Measurements from ENCODE around the gene KCNH1. TPM values are rescaled to one million over a fixed set of nuclear protein-coding genes. Genes with fewer than 3 reads are reported as not detected.

Gene KCNH1
- polyA plus RNA-seq, 2 of the 4 experiments (the other 2 are of a cell fraction): 5.1 to 7.9 TPM

DNA sequence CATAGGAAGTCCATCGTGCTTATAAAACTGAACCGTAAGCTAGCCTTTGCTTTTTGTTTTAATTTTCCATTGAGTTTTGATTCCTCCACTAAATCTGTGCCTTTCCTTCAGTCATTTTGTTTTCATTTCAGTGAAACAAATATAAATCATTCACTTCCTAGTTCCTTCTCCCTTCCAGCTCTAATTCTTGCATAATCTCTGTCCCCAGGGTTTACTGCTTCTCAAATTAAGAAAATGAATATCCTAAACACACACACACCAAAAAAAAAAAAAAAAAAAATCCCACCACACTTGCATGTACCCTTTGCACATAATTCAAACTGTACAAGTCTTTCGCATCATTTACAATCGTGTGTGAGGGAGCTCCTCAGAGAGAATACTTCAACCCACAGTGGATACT lies 6.8 kb downstream of the KCNH1 start:
- ChIA-PET POLR2A (no interaction called here), CTCF (interaction anchor here (0.7 to 1.3 kb wide), 4 partner anchors 8 to 717 kb away, joined by 3 to 4 read pairs (median 4); no protein-coding TSS in a partner anchor)
- Histone ChIP-seq H3K27ac (no peak overlapping the region), H3K9me3 (no peaks in the 10 kb centered on the region), H3K4me1 (peaks cover 44% of the 10 kb centered on the region), H3K4me3 (no peak overlapping the region), H3K4me2 (no peak overlapping the region)
- TF ChIP-seq GATA3 (IDR thresholded peaks at IDR 0.05; ENCODE audit: borderline replicate concordance) (no peak), SMC3 (IDR thresholded peaks at IDR 0.05) (no peak), POLR2AphosphoS2 (conservative IDR thresholded peaks at IDR 0.05; ENCODE audit: low read length) (no peak), RARB (CRISPR knock-in tag; IDR thresholded peaks at IDR 0.05) (no peak), CHD2 (IDR thresholded peaks at IDR 0.05; ENCODE audit: low read length, partially characterized antibody) (no peak), CEBPB (IDR thresholded peaks at IDR 0.05) (no peak), HOXB13 (CRISPR knock-in tag; IDR thresholded peaks at IDR 0.05; ENCODE audit: low read depth) (no peak), MAZ (IDR thresholded peaks at IDR 0.05; ENCODE audit: borderline replicate concordance, low read depth, low read length) (no peak), FOSB (CRISPR knock-in tag; IDR thresholded peaks at IDR 0.05) (no peak), MYC (IDR thresholded peaks at IDR 0.05; ENCODE audit: borderline replicate concordance, low read length) (no peak), RCOR1 (IDR thresholded peaks at IDR 0.05; ENCODE audit: low read depth, low read length) (no peak), HOXB5 (CRISPR knock-in tag; IDR thresholded peaks at IDR 0.05) (no peak), ZFP36 (IDR thresholded peaks at IDR 0.05; ENCODE audit: borderline replicate concordance, partially characterized antibody) (no peak), MAFK (IDR thresholded peaks at IDR 0.05; ENCODE audit: partially characterized antibody) (no peak), FOXS1 (CRISPR knock-in tag; IDR thresholded peaks at IDR 0.05) (no peak)
- TF ChIP-seq, protein P1, sequence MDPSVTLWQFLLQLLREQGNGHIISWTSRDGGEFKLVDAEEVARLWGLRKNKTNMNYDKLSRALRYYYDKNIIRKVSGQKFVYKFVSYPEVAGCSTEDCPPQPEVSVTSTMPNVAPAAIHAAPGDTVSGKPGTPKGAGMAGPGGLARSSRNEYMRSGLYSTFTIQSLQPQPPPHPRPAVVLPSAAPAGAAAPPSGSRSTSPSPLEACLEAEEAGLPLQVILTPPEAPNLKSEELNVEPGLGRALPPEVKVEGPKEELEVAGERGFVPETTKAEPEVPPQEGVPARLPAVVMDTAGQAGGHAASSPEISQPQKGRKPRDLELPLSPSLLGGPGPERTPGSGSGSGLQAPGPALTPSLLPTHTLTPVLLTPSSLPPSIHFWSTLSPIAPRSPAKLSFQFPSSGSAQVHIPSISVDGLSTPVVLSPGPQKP (IDR thresholded peaks at IDR 0.05; ENCODE audit: low read depth, low read length): no peak
- TF ChIP-seq, protein P2, sequence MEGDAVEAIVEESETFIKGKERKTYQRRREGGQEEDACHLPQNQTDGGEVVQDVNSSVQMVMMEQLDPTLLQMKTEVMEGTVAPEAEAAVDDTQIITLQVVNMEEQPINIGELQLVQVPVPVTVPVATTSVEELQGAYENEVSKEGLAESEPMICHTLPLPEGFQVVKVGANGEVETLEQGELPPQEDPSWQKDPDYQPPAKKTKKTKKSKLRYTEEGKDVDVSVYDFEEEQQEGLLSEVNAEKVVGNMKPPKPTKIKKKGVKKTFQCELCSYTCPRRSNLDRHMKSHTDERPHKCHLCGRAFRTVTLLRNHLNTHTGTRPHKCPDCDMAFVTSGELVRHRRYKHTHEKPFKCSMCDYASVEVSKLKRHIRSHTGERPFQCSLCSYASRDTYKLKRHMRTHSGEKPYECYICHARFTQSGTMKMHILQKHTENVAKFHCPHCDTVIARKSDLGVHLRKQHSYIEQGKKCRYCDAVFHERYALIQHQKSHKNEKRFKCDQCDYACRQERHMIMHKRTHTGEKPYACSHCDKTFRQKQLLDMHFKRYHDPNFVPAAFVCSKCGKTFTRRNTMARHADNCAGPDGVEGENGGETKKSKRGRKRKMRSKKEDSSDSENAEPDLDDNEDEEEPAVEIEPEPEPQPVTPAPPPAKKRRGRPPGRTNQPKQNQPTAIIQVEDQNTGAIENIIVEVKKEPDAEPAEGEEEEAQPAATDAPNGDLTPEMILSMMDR (IDR thresholded peaks at IDR 0.05): no peak
- TF ChIP-seq, protein P3, sequence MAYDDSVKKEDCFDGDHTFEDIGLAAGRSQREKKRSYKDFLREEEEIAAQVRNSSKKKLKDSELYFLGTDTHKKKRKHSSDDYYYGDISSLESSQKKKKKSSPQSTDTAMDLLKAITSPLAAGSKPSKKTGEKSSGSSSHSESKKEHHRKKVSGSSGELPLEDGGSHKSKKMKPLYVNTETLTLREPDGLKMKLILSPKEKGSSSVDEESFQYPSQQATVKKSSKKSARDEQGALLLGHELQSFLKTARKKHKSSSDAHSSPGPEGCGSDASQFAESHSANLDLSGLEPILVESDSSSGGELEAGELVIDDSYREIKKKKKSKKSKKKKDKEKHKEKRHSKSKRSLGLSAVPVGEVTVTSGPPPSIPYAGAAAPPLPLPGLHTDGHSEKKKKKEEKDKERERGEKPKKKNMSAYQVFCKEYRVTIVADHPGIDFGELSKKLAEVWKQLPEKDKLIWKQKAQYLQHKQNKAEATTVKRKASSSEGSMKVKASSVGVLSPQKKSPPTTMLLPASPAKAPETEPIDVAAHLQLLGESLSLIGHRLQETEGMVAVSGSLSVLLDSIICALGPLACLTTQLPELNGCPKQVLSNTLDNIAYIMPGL (CRISPR knock-in tag; IDR thresholded peaks at IDR 0.05; ENCODE audit: borderline replicate concordance): no peak
- TF ChIP-seq, protein P4, sequence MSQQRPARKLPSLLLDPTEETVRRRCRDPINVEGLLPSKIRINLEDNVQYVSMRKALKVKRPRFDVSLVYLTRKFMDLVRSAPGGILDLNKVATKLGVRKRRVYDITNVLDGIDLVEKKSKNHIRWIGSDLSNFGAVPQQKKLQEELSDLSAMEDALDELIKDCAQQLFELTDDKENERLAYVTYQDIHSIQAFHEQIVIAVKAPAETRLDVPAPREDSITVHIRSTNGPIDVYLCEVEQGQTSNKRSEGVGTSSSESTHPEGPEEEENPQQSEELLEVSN (IDR thresholded peaks at IDR 0.05; ENCODE audit: borderline replicate concordance, low read depth): no peak
- FAIRE-seq: no peak
- 80% methylated on average over 4 of the region's 4 CpGs for WGBS (ENCODE audit: missing lambda C conversion rate)
- no peak for DNase-seq (ENCODE audit: low read depth in 1 of 2, low spot score in 1 of 2)
- no peak for ATAC-seq

DNA sequence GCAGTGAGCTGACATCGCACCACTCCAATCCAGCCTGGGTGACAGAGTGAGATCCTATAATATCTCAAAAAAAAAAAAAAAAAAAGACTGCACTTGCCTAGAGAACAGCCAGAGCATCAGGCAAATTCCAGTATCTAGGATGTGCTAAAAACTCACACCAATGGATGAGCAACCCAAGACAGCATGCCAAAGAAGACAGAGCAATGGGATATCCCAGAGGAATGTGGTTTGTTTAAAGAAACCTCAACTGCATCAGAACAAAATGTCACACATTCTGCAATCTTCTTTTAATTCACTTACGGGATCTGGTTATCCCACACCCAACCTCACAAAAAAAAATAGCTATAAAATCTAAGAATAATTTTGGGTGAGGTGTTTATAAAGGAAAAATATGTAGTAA lies 7.3 kb downstream of the KCNH1 start:
- Histone ChIP-seq H3K27ac (no peak overlapping the region), H3K4me2 (no peak overlapping the region), H3K4me1 (peaks cover 44% of the 10 kb centered on the region), H3K9me3 (no peaks in the 10 kb centered on the region), H3K4me3 (no peak overlapping the region)
- no peak for TF ChIP-seq HDAC2 (IDR thresholded peaks at IDR 0.05)
- no peak for TF ChIP-seq FOSB (CRISPR knock-in tag; IDR thresholded peaks at IDR 0.05)
- TF ChIP-seq ZSCAN20 (CRISPR knock-in tag; IDR thresholded peaks at IDR 0.05): no peak
- no peak for TF ChIP-seq BHLHE40 (IDR thresholded peaks at IDR 0.05; ENCODE audit: low read depth, low read length)
- TF ChIP-seq SMC3 (IDR thresholded peaks at IDR 0.05): no peak
- TF ChIP-seq EP300 (IDR thresholded peaks at IDR 0.05): no peak
- TF ChIP-seq HOXB5 (CRISPR knock-in tag; IDR thresholded peaks at IDR 0.05): no peak
- POLR2A ChIA-PET: no interaction called here
- 85% methylated on average over 2 of the region's 2 CpGs for WGBS (ENCODE audit: missing lambda C conversion rate)
- FAIRE-seq (no peak), DNase-seq (ENCODE audit: low read depth in 1 of 2, low spot score in 1 of 2) (no peak), ATAC-seq (no peak)
- CTCF ChIA-PET: interaction anchor here (0.6 to 1.3 kb wide), 7 partner anchors 9 to 1511 kb away, joined by 3 to 6 read pairs (median 4); no protein-coding TSS in a partner anchor

All from A549 (cell line).